HG03097 (cell line): Measurements from ENCODE around the gene TSPAN6.

ENCODE experiments used
- ATAC-seq: cut with Tn5 transposase; IDR thresholded peaks from one replicate; pipeline ENCODE4 v1.9.1; 2021; ENCODE audit not compliant: unreplicated experiment, low FRiP score

Gene TSPAN6

GRCh38 chrX:100648458-100649417 is 12.1 kb upstream of the TSPAN6 start:
- ATAC-seq: no peak

GRCh38 chrX:100647739-100648138 is 11.1 kb upstream of the TSPAN6 start:
- no peak for ATAC-seq

GRCh38 chrX:100647095-100647494 is 10.5 kb upstream of the TSPAN6 start:
- no peak for ATAC-seq

- no peak for ATAC-seq
Measured at GRCh38 chrX:100645106-100645505, 8.5 kb upstream of the TSPAN6 start.

GRCh38 chrX:100643956-100644860 is 7.6 kb upstream of the TSPAN6 start, which contains the start of gene SRPX2:
Gene SRPX2 (plus strand): TSS chrX:100644199. CDS start chrX:100646323, 2,124 bp downstream.
- no peak for ATAC-seq

GRCh38 chrX:100643212-100643611 is 6.6 kb upstream of the TSPAN6 start:
- no peak for ATAC-seq

- ATAC-seq: no peak
Measured at GRCh38 chrX:100642290-100642689, 5.7 kb upstream of the TSPAN6 start.

- ATAC-seq: no peak
Measured at GRCh38 chrX:100635989-100636320, 651 bp downstream of the TSPAN6 start.

GRCh38 chrX:100635040-100635439 is 1.6 kb downstream of the TSPAN6 start:
- ATAC-seq: no peak

- ATAC-seq: peak; percentile 94
Measured at GRCh38 chrX:100625985-100626491, 10.6 kb downstream of the TSPAN6 start.

GRCh38 chrX:100623001-100623400 is 13.6 kb downstream of the TSPAN6 start:
- no peak for ATAC-seq

GRCh38 chrX:100615005-100615404 is 21.6 kb downstream of the TSPAN6 start:
- ATAC-seq: peak; percentile 98

GRCh38 chrX:100611951-100612350 is 24.7 kb downstream of the TSPAN6 start:
- ATAC-seq: no peak

- ATAC-seq: no peak
Measured at GRCh38 chrX:100609591-100609990, 27.0 kb downstream of the TSPAN6 start.

- no peak for ATAC-seq
Measured at GRCh38 chrX:100606753-100607152, 29.9 kb downstream of the TSPAN6 start.

GRCh38 chrX:100600758-100601157 is 35.8 kb downstream of the TSPAN6 start:
- peak; percentile 99 for ATAC-seq

GRCh38 chrX:100600340-100600739 is 36.3 kb downstream of the TSPAN6 start:
- no peak for ATAC-seq

GRCh38 chrX:100599456-100599855 is 37.1 kb downstream of the TSPAN6 start:
- no peak for ATAC-seq

GRCh38 chrX:100596601-100597000 is 40.0 kb downstream of the TSPAN6 start:
- no peak for ATAC-seq

- ATAC-seq: no peak
Measured at GRCh38 chrX:100593581-100593980, 43.0 kb downstream of the TSPAN6 start.

GRCh38 chrX:100593126-100593525 is 43.5 kb downstream of the TSPAN6 start:
- no peak for ATAC-seq
